ENCODE measurements around the gene COA4. TPM values are rescaled to one million over a fixed set of nuclear protein-coding genes. Genes with fewer than 3 reads are reported as not detected.
A peak's percentile ranks its signal among the peaks of the same experiment; 100 is the strongest.

Gene COA4
- 100 to 1,000 TPM in 3 of 4 donors, 10 to 100 TPM in 1; 97.3 to 131 (median 119) TPM for polyA plus RNA-seq
- long read RNA-seq, donor 1, transcript COA4-201 (2 exons, 960 nt) = major isoform, 94 of 104 reads
- long read RNA-seq, donor 1, transcript COA4-206 (2 exons, 922 nt) = minor isoform, 8 of 104 reads
- long read RNA-seq, donor 1, partial matches to known transcripts = 0 of 104 reads
- long read RNA-seq, donor 1, other reads (novel, unspliced or antisense) = 0 of 104 reads
- long read RNA-seq, donor 2, transcript COA4-201 (2 exons, 960 nt) = major isoform, 16 of 20 reads
- long read RNA-seq, donor 2, partial matches to known transcripts = 0 of 20 reads
- long read RNA-seq, donor 2, other reads (novel, unspliced or antisense) = 0 of 20 reads
- long read RNA-seq, donor 3, transcript COA4-201 (2 exons, 960 nt) = major isoform, 35 of 35 reads
- long read RNA-seq, donor 3, partial matches to known transcripts = 0 of 35 reads
- long read RNA-seq, donor 3, other reads (novel, unspliced or antisense) = 0 of 35 reads
- long read RNA-seq, donor 4, partial matches to known transcripts = 0 of 3 reads
- long read RNA-seq, donor 4, other reads (novel, unspliced or antisense) = 0 of 3 reads
- long read RNA-seq, donor 5, transcript COA4-201 (2 exons, 960 nt) = major isoform, 13 of 13 reads
- long read RNA-seq, donor 5, partial matches to known transcripts = 0 of 13 reads
- long read RNA-seq, donor 5, other reads (novel, unspliced or antisense) = 0 of 13 reads
- long read RNA-seq, donor 6, transcript COA4-201 (2 exons, 960 nt) = major isoform, 24 of 28 reads
- long read RNA-seq, donor 6, partial matches to known transcripts = 0 of 28 reads
- long read RNA-seq, donor 6, other reads (novel, unspliced or antisense) = 0 of 28 reads
- long read RNA-seq, donor 7 = 0 reads
- long read RNA-seq, donor 8, transcript COA4-201 (2 exons, 960 nt) = major isoform, 6 of 6 reads
- long read RNA-seq, donor 8, partial matches to known transcripts = 0 of 6 reads
- long read RNA-seq, donor 8, other reads (novel, unspliced or antisense) = 0 of 6 reads
- long read RNA-seq, donor 9, transcript COA4-201 (2 exons, 960 nt) = major isoform, 13 of 16 reads
- long read RNA-seq, donor 9, partial matches to known transcripts = 0 of 16 reads
- long read RNA-seq, donor 9, other reads (novel, unspliced or antisense) = 0 of 16 reads
- long read RNA-seq, donor 10, transcript COA4-201 (2 exons, 960 nt) = major isoform, 50 of 55 reads
- long read RNA-seq, donor 10, partial matches to known transcripts = 0 of 55 reads
- long read RNA-seq, donor 10, other reads (novel, unspliced or antisense) = 0 of 55 reads

DNA sequence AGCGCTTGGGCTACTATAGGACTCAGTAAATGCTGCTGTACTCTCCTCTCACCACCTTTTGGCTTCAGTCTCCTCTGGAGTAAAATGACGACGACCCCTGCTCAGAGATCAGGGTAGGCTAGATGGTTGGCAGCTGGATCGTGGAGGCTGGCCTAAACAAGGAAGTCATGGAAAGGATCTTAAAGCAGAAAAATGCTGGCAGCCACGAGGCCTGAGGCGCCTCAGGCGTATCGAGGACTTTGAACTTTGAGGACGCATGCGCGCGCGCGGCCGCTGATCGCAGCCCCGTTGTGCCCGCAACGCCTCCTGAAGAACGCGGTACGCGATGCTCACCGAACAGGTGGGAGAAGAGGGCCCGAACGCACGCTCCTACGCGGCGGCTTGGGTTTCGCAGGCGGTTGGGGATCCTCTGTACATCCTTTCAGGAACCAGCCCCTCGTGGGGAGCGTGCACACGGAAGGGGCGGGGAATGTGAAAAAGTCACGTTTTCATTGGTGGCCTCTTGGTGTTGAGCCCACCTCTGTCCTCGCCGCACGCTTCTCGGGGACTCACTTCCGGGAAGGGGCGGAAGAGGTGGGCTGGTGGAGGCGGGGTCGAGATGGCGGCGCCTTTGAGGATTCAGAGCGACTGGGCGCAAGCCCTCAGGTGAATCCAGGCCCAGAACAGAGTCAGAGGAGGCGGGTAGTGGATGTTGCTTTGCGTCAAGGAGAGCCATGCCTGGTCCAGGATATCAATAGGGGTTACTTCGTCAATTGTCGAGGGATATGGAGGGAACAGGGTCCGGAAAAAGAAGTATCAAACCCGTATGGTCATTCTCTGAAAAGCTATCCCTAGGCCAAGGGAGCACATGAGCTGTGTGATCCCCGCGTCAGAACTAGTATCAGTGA lies at the start of gene COA4, which contains the start of gene PAAF1:
Gene COA4, minus strand, starts transcription at position 423 of the 887 bp plus-strand sequence. CDS start 3,468 bp downstream, outside the sequence.
Gene PAAF1, plus strand, starts transcription at position 576 of the 887 bp plus-strand sequence. Its CDS starts 23 bp downstream, at position 599.
- no peak for FAIRE-seq
- Histone ChIP-seq H3K4me3 (ENCODE audit: low read depth in 1 of 3, low read length in 3 of 3) (peak within 1 kb of the TSS; percentile 48 to 62 (median 48)), H3K27me3 (ENCODE audit: control insufficient read depth in 3 of 3, insufficient read depth in 3 of 3, low read length in 3 of 3) (no peaks in the 10 kb centered on the region), H3K27ac (ENCODE audit: low read depth in 1 of 3, low read length in 2 of 3) (peak within 1 kb of the TSS; percentile 88 to 97 (median 93)), H3K36me3 (ENCODE audit: control insufficient read depth in 3 of 3, insufficient read depth in 2 of 3, low read depth in 1 of 3, low read length in 3 of 3) (peaks cover 0 to 30% (median 4%) of the 10 kb centered on the region in 3 donors), H3K4me1 (ENCODE audit: control insufficient read depth in 3 of 3, insufficient read depth in 2 of 3, low read depth in 1 of 3, low read length in 2 of 3) (peaks cover 2 to 8% (median 3%) of the 10 kb centered on the region in 3 donors), H3K9me3 (ENCODE audit: control insufficient read depth in 2 of 2, insufficient read depth in 1 of 2, low read depth in 1 of 2, low read length in 1 of 2) (no peaks in the 10 kb centered on the region)
- 0% methylated on average over 57 of the region's 57 CpGs for WGBS, 3 donors
- DNase-seq = peak; percentile 98 to 99

DNA sequence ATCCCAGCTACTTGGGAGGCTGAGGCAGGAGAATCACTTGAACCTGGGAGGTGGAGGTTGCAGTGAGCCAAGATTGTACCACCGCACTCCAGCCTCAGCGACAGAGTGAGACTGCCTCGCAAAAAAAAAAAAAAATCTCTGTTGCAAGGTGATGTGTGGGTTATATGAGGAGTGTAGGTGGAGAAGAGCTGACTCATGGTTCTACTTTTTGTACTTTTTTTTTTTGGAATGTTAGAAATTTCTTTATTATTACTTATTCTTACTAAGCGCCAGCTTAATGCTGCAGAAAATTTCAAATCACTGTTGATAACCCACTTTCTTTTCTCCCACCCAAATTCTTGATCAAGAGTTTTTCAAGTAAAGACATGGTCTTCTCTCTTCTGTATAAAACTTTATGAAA lies 44.5 kb upstream of the COA4 start:
- Histone ChIP-seq H3K9me3 (ENCODE audit: control insufficient read depth in 2 of 2, insufficient read depth in 1 of 2, low read depth in 1 of 2, low read length in 1 of 2) (no peaks in the 10 kb centered on the region), H3K27ac (ENCODE audit: low read depth in 1 of 3, low read length in 2 of 3) (no peak overlapping the region), H3K4me3 (ENCODE audit: low read depth in 1 of 3, low read length in 3 of 3) (no peak overlapping the region), H3K4me1 (ENCODE audit: control insufficient read depth in 3 of 3, insufficient read depth in 2 of 3, low read depth in 1 of 3, low read length in 2 of 3) (no peaks in the 10 kb centered on the region), H3K36me3 (ENCODE audit: control insufficient read depth in 3 of 3, insufficient read depth in 2 of 3, low read depth in 1 of 3, low read length in 3 of 3) (peaks cover 10 to 46% (median 15%) of the 10 kb centered on the region in 3 donors), H3K27me3 (ENCODE audit: control insufficient read depth in 3 of 3, insufficient read depth in 3 of 3, low read length in 3 of 3) (no peaks in the 10 kb centered on the region)
- DNase-seq (no peak), FAIRE-seq (no peak)
- 97 to 100% (median 98%) methylated on average over 4 of the region's 4 CpGs for WGBS, 3 donors

DNA sequence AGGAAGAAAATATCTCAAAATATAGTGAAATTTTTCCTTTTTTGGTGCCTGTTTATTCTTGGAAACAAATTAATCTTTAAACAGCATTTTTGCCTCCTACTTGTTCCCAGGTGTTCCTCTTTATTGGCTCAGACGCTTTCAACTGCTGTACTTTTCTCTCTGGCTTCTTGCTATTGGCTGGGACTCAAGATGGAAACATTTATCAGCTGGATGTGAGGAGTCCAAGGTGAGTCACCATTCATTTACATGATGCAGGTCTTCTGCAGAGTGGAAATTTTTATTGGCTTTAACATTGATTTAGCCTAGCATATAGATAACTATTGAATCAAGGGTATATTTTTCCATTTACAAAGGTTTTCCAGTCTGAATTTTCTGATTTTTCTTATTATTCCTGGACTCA lies 39.8 kb upstream of the COA4 start:
- no peaks in the 10 kb centered on the region for H3K9me3 ChIP-seq (ENCODE audit: control insufficient read depth in 2 of 2, insufficient read depth in 1 of 2, low read depth in 1 of 2, low read length in 1 of 2)
- H3K27me3 ChIP-seq (ENCODE audit: control insufficient read depth in 3 of 3, insufficient read depth in 3 of 3, low read length in 3 of 3) = no peaks in the 10 kb centered on the region
- peak; percentile 55 to 89 for DNase-seq
- peak overlapping the region in 1 of 3 donors; percentile 0 for H3K27ac ChIP-seq (ENCODE audit: low read depth in 1 of 3, low read length in 2 of 3)
- H3K36me3 ChIP-seq (ENCODE audit: control insufficient read depth in 3 of 3, insufficient read depth in 2 of 3, low read depth in 1 of 3, low read length in 3 of 3) = peaks cover 14 to 47% (median 16%) of the 10 kb centered on the region in 3 donors
- no peak overlapping the region for H3K4me3 ChIP-seq (ENCODE audit: low read depth in 1 of 3, low read length in 3 of 3)
- no peak for FAIRE-seq
- WGBS, 3 donors = 28 to 51% (median 32%) methylated on average over 1 of the region's 1 CpG
- H3K4me1 ChIP-seq (ENCODE audit: control insufficient read depth in 3 of 3, insufficient read depth in 2 of 3, low read depth in 1 of 3, low read length in 2 of 3) = peaks cover 0 to 19% (median 0%) of the 10 kb centered on the region in 3 donors

DNA sequence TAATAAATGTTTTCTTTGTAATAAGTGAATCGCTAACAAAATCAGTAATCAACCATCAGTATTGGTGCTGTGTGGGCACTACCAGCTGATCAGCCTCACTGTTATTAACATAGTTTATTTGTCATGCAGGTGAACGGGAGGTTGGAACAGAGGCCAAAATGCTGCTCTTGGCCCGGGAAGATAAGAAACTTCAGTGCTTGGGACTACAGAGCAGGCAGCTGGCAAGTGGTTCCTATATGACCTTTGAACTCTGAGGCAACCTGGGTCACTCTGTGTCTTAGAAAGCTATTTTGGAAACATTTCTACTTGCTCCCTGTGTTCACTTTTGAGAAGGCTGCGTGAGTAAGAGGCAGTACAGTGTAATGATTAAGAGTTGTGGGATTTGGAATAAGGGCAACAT lies 37.6 kb upstream of the COA4 start:
- H3K27me3 ChIP-seq (ENCODE audit: control insufficient read depth in 3 of 3, insufficient read depth in 3 of 3, low read length in 3 of 3) = no peaks in the 10 kb centered on the region
- H3K27ac ChIP-seq (ENCODE audit: low read depth in 1 of 3, low read length in 2 of 3) = no peak overlapping the region
- peaks cover 12 to 51% (median 15%) of the 10 kb centered on the region in 3 donors for H3K36me3 ChIP-seq (ENCODE audit: control insufficient read depth in 3 of 3, insufficient read depth in 2 of 3, low read depth in 1 of 3, low read length in 3 of 3)
- no peak for FAIRE-seq
- peak; percentile 38 to 81 for DNase-seq
- no peak overlapping the region for H3K4me3 ChIP-seq (ENCODE audit: low read depth in 1 of 3, low read length in 3 of 3)
- no peaks in the 10 kb centered on the region for H3K9me3 ChIP-seq (ENCODE audit: control insufficient read depth in 2 of 2, insufficient read depth in 1 of 2, low read depth in 1 of 2, low read length in 1 of 2)
- 31 to 68% (median 41%) methylated on average over 4 of the region's 4 CpGs for WGBS, 3 donors
- H3K4me1 ChIP-seq (ENCODE audit: control insufficient read depth in 3 of 3, insufficient read depth in 2 of 3, low read depth in 1 of 3, low read length in 2 of 3) = peaks cover 0 to 23% (median 0%) of the 10 kb centered on the region in 3 donors

DNA sequence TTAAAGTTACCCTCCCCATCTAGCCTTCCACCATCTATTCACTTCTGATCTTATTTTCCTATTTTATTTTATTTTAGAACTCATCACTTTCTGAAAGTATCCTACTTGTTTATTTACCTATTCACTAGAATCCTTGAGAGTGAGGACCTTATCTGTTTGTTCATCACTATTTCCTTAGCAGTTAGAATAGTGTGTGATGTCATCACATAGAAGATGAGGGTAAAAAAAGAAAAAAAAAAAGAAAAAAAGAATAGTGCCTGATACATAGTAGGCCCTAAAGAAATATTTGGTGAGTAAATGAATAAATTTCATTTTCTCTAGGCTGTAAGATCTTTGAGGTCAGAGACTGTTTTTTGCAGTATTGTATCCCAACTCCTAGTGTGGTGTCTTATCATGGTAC lies 36.8 kb upstream of the COA4 start:
- Histone ChIP-seq H3K4me1 (ENCODE audit: control insufficient read depth in 3 of 3, insufficient read depth in 2 of 3, low read depth in 1 of 3, low read length in 2 of 3) (peaks cover 0 to 23% (median 0%) of the 10 kb centered on the region in 3 donors), H3K4me3 (ENCODE audit: low read depth in 1 of 3, low read length in 3 of 3) (no peak overlapping the region), H3K27ac (ENCODE audit: low read depth in 1 of 3, low read length in 2 of 3) (no peak overlapping the region), H3K27me3 (ENCODE audit: control insufficient read depth in 3 of 3, insufficient read depth in 3 of 3, low read length in 3 of 3) (no peaks in the 10 kb centered on the region), H3K9me3 (ENCODE audit: control insufficient read depth in 2 of 2, insufficient read depth in 1 of 2, low read depth in 1 of 2, low read length in 1 of 2) (no peaks in the 10 kb centered on the region), H3K36me3 (ENCODE audit: control insufficient read depth in 3 of 3, insufficient read depth in 2 of 3, low read depth in 1 of 3, low read length in 3 of 3) (peaks cover 10 to 54% (median 10%) of the 10 kb centered on the region in 3 donors)
- no peak for DNase-seq
- no peak for FAIRE-seq

DNA sequence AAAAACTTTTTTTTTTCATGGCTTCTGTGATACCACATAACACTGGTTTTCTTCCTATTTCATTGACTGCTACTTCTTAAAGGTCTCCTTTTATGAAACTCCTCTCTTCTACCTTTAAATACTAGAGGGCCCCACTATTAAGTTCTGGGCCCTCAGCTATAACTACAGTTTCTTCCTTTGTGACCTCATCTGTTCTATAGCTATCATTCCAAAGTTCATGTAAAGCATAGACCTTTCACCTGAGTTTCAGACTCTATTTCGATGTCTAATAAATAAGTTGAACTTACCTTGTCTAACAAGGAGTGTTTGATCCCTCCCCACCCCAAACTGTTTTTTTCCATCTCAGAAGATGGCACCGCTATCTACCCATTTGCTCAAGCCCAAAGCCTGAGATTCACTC lies 35.4 kb upstream of the COA4 start:
- H3K27me3 ChIP-seq (ENCODE audit: control insufficient read depth in 3 of 3, insufficient read depth in 3 of 3, low read length in 3 of 3) = no peaks in the 10 kb centered on the region
- peaks cover 0 to 23% (median 0%) of the 10 kb centered on the region in 3 donors for H3K4me1 ChIP-seq (ENCODE audit: control insufficient read depth in 3 of 3, insufficient read depth in 2 of 3, low read depth in 1 of 3, low read length in 2 of 3)
- H3K27ac ChIP-seq (ENCODE audit: low read depth in 1 of 3, low read length in 2 of 3) = peak overlapping the region; percentile 38 to 77 (median 70)
- peak; percentile 62 to 74 for DNase-seq
- no peak overlapping the region for H3K4me3 ChIP-seq (ENCODE audit: low read depth in 1 of 3, low read length in 3 of 3)
- peaks cover 4 to 54% (median 10%) of the 10 kb centered on the region in 3 donors for H3K36me3 ChIP-seq (ENCODE audit: control insufficient read depth in 3 of 3, insufficient read depth in 2 of 3, low read depth in 1 of 3, low read length in 3 of 3)
- FAIRE-seq = no peak
- no peaks in the 10 kb centered on the region for H3K9me3 ChIP-seq (ENCODE audit: control insufficient read depth in 2 of 2, insufficient read depth in 1 of 2, low read depth in 1 of 2, low read length in 1 of 2)
- WGBS, 3 donors = 54 to 80% (median 69%) methylated on average over 2 of the region's 2 CpGs

DNA sequence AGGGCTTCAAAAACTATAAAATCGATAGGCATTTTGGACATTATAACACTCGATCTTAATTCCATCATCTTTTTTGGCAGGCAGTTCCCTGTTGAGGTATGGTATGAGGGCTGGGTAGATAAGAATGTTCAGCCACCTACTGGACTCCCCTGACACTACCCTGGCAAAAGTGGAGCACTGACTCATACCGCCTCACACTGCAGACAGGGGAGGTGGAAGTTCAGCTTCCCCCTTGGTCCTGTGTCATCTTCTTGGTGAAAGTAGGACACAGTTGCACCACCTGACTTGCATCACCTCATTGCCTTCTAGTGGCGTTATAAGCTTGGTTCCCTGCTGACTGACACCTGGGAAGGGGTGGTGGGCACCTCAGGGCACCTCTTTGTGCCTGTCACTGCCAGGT lies 30.5 kb upstream of the COA4 start:
- 80 to 93% (median 84%) methylated on average over 4 of the region's 4 CpGs for WGBS, 3 donors
- Histone ChIP-seq H3K27ac (ENCODE audit: low read depth in 1 of 3, low read length in 2 of 3) (no peak overlapping the region), H3K27me3 (ENCODE audit: control insufficient read depth in 3 of 3, insufficient read depth in 3 of 3, low read length in 3 of 3) (no peaks in the 10 kb centered on the region), H3K36me3 (ENCODE audit: control insufficient read depth in 3 of 3, insufficient read depth in 2 of 3, low read depth in 1 of 3, low read length in 3 of 3) (peaks cover 2 to 39% (median 4%) of the 10 kb centered on the region in 3 donors), H3K4me1 (ENCODE audit: control insufficient read depth in 3 of 3, insufficient read depth in 2 of 3, low read depth in 1 of 3, low read length in 2 of 3) (peaks cover 0 to 10% (median 0%) of the 10 kb centered on the region in 3 donors), H3K9me3 (ENCODE audit: control insufficient read depth in 2 of 2, insufficient read depth in 1 of 2, low read depth in 1 of 2, low read length in 1 of 2) (no peaks in the 10 kb centered on the region), H3K4me3 (ENCODE audit: low read depth in 1 of 3, low read length in 3 of 3) (no peak overlapping the region)
- DNase-seq (no peak), FAIRE-seq (no peak)
